Stomach (tissue), 4 donors: ENCODE measurements around the gene TRMT2A.

Experiments used
- CTCF ChIP-seq, 7 experiments: fragments of 450-650 bp in 4 of 7; fragments of 200-600 bp in 3 of 7; sonication (generic) in 3 of 7; IDR thresholded peaks; one replicate each; pipeline ENCODE4 v1.5.1; 2016 to 2019; ENCODE audit warnings: antibody characterized with exemption in 7 of 7, control low read depth in 2 of 7, mild to moderate bottlenecking in 1 of 7
- EP300 ChIP-seq: sonication (generic); formaldehyde crosslinking; IDR thresholded peaks from one replicate; pipeline ENCODE4 v1.6.1; 2017; ENCODE audit warnings: antibody characterized with exemption
- POLR2A ChIP-seq, 4 donors: fragments of 450-650 bp; IDR thresholded peaks; one replicate each; pipeline ENCODE4 v1.6.1; 2016; ENCODE audit warnings: antibody characterized with exemption in 4 of 4, control low read depth in 2 of 4, mild to moderate bottlenecking in 1 of 4, moderate library complexity in 1 of 4
- POLR2AphosphoS5 ChIP-seq, 3 donors: sonication (generic); formaldehyde crosslinking; IDR thresholded peaks; one replicate each; pipeline ENCODE4 v1.6.1; 2016; ENCODE audit warnings: antibody characterized with exemption in 3 of 3

DNA sequence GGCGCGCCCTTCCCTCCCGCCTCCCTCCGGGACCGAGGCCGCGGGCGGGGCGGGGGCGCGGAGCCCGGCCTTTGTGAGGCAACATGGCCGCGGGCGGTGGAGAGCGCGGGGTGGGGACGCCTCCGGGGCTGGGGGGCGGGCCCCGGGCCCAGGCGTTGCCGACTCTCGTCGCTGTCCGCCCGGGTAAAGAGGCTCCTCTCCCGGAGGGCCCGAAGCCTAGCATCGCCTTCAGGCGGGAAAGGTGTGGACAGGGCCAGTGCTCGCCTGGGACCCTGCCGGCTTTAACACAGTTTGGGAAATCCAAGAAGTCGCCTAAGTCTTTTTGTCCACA is 36.6 kb downstream of the TRMT2A start:
- TF ChIP-seq CTCF (IDR thresholded peaks at IDR 0.05): no peak
- no peak for TF ChIP-seq POLR2AphosphoS5 (IDR thresholded peaks at IDR 0.05)
- no peak for TF ChIP-seq POLR2A (IDR thresholded peaks at IDR 0.05)
- no peak for TF ChIP-seq EP300
